Lower leg skin (tissue), 3 donors: ENCODE measurements around the gene KNSTRN.

ENCODE experiments used
- POLR2A ChIP-seq, 2 donors: fragments of 450-650 bp; IDR thresholded peaks; one replicate each; pipeline ENCODE4 v1.6.1; 2016 to 2017; ENCODE audit warnings: antibody characterized with exemption in 2 of 2, mild to moderate bottlenecking in 1 of 2, moderate library complexity in 1 of 2
- TF ChIP-seq, protein P1 (sequence below), 3 donors: fragments of 450-650 bp; IDR thresholded peaks; one replicate each; pipeline ENCODE4 v1.5.1; 2016; ENCODE audit warnings: antibody characterized with exemption in 3 of 3, mild to moderate bottlenecking in 3 of 3, moderate library complexity in 2 of 3

DNA sequence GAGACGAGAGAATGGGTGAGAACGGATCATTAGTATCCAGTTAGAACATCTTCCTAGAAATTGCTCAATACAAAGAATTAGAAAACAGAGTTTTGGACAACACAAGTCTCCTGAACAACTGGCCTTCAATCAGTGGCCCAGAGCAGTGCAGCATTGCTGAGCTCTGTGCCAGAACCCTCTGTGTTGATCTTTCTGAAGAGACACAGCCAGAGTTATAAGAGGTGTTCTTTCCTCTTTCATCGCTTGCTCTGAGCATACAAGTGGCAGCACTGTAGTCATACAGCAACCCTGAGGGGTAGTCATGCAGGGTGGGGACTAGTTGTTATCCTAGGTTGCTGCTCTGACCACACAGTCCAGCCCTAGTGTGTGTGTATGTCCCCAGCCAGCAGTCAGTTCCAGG lies 4.0 kb downstream of the KNSTRN start:
- TF ChIP-seq, protein P1, sequence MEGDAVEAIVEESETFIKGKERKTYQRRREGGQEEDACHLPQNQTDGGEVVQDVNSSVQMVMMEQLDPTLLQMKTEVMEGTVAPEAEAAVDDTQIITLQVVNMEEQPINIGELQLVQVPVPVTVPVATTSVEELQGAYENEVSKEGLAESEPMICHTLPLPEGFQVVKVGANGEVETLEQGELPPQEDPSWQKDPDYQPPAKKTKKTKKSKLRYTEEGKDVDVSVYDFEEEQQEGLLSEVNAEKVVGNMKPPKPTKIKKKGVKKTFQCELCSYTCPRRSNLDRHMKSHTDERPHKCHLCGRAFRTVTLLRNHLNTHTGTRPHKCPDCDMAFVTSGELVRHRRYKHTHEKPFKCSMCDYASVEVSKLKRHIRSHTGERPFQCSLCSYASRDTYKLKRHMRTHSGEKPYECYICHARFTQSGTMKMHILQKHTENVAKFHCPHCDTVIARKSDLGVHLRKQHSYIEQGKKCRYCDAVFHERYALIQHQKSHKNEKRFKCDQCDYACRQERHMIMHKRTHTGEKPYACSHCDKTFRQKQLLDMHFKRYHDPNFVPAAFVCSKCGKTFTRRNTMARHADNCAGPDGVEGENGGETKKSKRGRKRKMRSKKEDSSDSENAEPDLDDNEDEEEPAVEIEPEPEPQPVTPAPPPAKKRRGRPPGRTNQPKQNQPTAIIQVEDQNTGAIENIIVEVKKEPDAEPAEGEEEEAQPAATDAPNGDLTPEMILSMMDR (IDR thresholded peaks at IDR 0.05), result no peak
- TF ChIP-seq POLR2A (IDR thresholded peaks at IDR 0.05), result no peak
